Endothelial cell (in vitro differentiated cells): Measurements from ENCODE around the gene CHMP6. TPM values are rescaled to one million over a fixed set of nuclear protein-coding genes. Genes with fewer than 3 reads are reported as not detected.

ENCODE experiments used
- DNase-seq: peaks from one replicate; pipeline ENCODE4 v3.0.0; 2021; ENCODE audit warnings: low spot score
- H3K27ac Mint-ChIP-seq: one replicate; pipeline ENCODE4 v1.8.0; 2021; ENCODE audit warnings: mixed read lengths, inconsistent platforms; ENCODE audit not compliant: unreplicated experiment
- H3K27me3 Mint-ChIP-seq: one replicate; pipeline ENCODE4 v1.8.0; 2021; ENCODE audit warnings: mild to moderate bottlenecking, moderate library complexity, mixed read lengths, inconsistent platforms; ENCODE audit not compliant: unreplicated experiment
- H3K36me3 Mint-ChIP-seq: one replicate; pipeline ENCODE4 v1.8.0; 2021; ENCODE audit warnings: mild to moderate bottlenecking, low read depth, mixed read lengths, inconsistent platforms; ENCODE audit not compliant: unreplicated experiment
- H3K4me1 Mint-ChIP-seq: one replicate; pipeline ENCODE4 v1.8.0; 2021; ENCODE audit warnings: mild to moderate bottlenecking, mixed read lengths, inconsistent platforms; ENCODE audit not compliant: unreplicated experiment
- H3K4me3 Mint-ChIP-seq: one replicate; pipeline ENCODE4 v1.8.0; 2021; ENCODE audit warnings: mild to moderate bottlenecking, mixed read lengths, inconsistent platforms; ENCODE audit not compliant: unreplicated experiment
- H3K9me3 Mint-ChIP-seq: one replicate; pipeline ENCODE4 v1.8.0; 2021; ENCODE audit warnings: mixed read lengths, inconsistent platforms; ENCODE audit not compliant: unreplicated experiment
- CTCF ChIP-seq: fragments of 200-600 bp; sonication (generic); IDR thresholded peaks from one replicate; pipeline ENCODE4 v1.5.0; 2021; ENCODE audit warnings: antibody characterized with exemption; ENCODE audit not compliant: unreplicated experiment
- total RNA-seq: library from RNA; stranded (reverse); fragmentation: NEBNext Ultra II Directional; extraction: Animal tissue kit (Norgen Biotek cat#: 25700); gene quantifications from one replicate; pipeline ENCODE4 v1.2.1, GENCODE V29; 2021; ENCODE audit not compliant: unreplicated experiment

CHMP6 gene
- total RNA-seq, 1 donor from 2014 or later = 34.3 TPM

DNA sequence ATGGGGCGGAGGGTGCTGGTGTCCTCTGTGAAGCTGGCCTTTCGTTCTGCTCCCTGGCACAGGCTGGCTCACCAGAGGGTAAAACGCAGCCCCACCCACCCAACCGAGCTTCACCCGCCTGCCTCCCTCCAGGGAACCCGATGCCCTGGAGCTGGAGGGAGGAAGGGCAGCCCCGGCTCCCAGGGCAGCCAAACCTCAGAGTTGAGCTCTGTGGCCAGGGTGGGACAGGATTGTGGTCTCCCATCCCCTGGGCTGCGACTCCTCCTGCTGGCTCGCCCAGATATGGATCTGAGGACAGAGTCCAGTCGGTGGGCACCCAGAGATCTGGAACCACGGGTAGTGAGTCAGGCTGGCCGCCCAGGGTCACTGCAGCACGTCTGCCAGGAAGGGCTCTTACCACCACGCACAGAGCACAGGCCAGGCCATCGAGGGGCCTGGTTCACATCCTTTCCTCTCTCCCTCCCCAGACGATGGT, 42.6 kb upstream of the CHMP6 start:
- TF ChIP-seq CTCF = no peak
- Mint-ChIP-seq H3K4me3 (no peak overlapping the region), H3K9me3 (no peaks in the 10 kb centered on the region), H3K36me3 (peaks cover 32% of the 10 kb centered on the region), H3K27ac (no peak overlapping the region), H3K4me1 (peaks cover 6% of the 10 kb centered on the region), H3K27me3 (peaks cover 5% of the 10 kb centered on the region)
- DNase-seq = no peak

DNA sequence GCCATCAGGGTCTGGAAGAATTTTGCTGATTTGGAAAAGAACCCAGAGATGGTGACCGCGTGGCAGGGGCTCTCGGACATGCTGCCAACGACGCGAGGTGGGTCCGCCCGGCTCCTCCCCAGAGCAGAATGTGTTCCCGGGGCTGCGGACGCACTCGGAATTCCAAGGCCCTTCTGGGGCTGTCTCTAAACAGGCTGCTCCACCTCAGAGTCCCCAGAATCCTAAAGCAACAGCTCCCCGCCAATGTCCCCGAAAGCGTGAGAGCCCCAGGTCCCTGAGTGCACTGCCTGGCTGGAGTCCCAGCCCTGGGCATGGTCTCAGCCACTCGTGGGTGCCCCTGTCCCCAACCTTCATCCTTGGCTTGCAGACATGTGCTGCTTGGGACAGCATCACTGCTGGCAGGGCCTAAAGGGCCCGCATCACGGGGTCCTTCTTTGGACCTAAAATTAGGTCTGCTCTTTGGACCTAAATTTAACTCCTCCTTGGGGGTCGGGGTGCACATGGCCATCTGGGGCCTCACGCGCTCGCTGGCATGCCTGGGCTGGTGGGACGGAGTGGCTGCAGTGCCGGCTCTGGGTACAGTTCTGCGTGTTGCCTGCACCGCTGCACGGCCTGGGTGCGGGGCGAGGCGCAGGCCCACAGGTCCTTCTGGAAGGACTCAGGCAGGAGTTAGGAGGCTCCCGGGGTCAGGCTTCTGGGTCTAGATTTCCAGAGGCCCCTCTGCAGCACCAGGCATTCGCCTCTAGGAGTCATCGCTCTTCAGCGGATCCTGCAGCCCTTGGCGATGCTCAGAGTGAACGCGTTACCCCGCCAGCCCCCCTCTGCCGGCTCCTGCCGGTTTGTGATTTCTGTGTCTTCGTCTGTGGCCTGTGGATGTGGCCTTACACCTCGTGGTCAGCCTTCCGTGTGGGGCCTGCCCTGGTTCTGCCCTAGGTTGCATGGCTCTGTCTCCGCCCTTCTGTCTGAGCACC, 41.9 kb upstream of the CHMP6 start:
- Mint-ChIP-seq H3K4me1 (peaks cover 6% of the 10 kb centered on the region), H3K27me3 (peaks cover 5% of the 10 kb centered on the region), H3K9me3 (no peaks in the 10 kb centered on the region), H3K36me3 (peaks cover 28% of the 10 kb centered on the region), H3K4me3 (peak overlapping the region; percentile 56), H3K27ac (no peak overlapping the region)
- DNase-seq = no peak
- no peak for TF ChIP-seq CTCF

GRCh38 chr17:80950466-80951120, 41.0 kb upstream of the CHMP6 start:
- no peak overlapping the region for H3K27ac Mint-ChIP-seq

DNA sequence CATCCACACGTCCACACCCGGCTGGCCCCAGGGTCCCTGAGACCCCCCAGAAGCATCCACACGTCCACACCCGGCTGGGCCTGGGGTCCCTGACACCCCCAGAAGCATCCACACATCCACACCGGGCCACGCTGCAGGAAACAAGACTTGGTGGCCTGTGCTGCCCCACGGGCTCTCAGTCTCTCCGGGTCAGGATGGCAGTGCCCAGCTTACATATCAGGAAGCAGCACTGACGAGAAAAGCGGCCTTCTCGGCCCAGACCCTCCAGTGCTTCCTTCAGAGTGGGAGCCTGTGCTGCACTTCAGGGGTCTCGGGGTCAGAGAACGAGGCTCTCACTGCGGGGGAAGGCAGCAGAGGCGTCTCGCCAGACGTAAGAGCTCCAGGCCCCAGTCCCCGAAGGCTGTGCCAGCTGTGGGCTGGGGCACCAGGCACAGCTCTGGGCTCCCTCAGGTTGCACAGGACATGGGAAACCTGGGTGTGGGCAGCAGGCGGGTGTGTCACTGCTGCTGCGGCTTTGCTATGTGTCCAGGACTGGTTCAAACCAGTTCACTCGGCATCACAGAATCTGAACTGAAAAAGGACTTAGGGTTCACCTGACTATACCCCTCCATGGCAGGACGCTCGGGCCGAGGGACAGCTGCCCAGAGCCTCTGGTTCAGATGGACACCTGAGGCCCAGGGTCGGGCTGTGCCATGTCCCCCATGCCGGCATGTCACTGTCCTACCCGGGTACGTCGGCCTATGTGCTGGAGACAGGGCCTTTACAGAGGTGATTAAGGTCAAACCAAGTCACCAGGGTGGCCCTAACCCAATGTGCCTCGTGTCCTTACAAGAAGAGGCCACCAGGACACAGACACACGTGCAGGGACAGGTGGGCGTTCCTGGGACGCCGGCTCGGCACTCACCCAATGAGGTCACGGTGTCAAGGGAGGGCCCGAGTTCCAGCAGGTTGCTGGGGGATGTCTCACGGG, 40.2 kb upstream of the CHMP6 start:
- no peak for DNase-seq
- Mint-ChIP-seq H3K36me3 (peaks cover 31% of the 10 kb centered on the region), H3K27me3 (peaks cover 5% of the 10 kb centered on the region), H3K4me1 (peaks cover 6% of the 10 kb centered on the region), H3K9me3 (no peaks in the 10 kb centered on the region), H3K27ac (no peak overlapping the region), H3K4me3 (no peak overlapping the region)
- TF ChIP-seq CTCF = no peak

More at GRCh38 chr17:80950466-80951120, 41.0 kb upstream of the CHMP6 start:
- H3K4me3 Mint-ChIP-seq = peak overlapping the region; percentile 56
- DNase-seq = no peak
- H3K36me3 Mint-ChIP-seq = peaks cover 37% of the 10 kb centered on the region
- peaks cover 6% of the 10 kb centered on the region for H3K4me1 Mint-ChIP-seq
- H3K9me3 Mint-ChIP-seq = no peaks in the 10 kb centered on the region
- TF ChIP-seq CTCF = no peak
- H3K27me3 Mint-ChIP-seq = peaks cover 5% of the 10 kb centered on the region
